DMS114 treated with DMSO at 0.1 percent for 48 hours (cell line): ENCODE measurements around the gene VSTM1.

Experiments used
- DNase-seq: peaks from one replicate; lab custom pipeline; 2025; ENCODE audit not compliant: unreplicated experiment; lab: John Stamatoyannopoulos, UW

Gene VSTM1

DNA sequence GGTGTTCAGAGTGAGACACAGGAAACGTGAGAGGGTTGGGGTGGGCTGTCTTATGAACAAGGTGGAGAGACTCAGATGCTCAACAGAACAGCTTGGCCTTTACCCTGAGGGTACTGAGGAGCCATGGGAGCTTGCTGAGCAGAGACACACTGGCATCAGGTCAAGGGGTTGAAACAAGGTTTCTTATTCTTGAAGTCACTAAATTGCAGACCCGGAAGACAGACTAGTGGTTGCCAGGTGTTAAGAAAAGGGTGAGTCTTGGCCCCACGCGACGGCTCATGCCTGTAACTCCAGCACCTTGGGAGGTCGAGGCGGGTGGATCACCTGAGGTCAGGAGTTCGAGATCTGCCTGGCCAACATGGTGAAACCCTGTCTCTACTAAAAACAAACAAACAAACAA, 49.8 kb downstream of the VSTM1 start:
- no peak for DNase-seq

DNA sequence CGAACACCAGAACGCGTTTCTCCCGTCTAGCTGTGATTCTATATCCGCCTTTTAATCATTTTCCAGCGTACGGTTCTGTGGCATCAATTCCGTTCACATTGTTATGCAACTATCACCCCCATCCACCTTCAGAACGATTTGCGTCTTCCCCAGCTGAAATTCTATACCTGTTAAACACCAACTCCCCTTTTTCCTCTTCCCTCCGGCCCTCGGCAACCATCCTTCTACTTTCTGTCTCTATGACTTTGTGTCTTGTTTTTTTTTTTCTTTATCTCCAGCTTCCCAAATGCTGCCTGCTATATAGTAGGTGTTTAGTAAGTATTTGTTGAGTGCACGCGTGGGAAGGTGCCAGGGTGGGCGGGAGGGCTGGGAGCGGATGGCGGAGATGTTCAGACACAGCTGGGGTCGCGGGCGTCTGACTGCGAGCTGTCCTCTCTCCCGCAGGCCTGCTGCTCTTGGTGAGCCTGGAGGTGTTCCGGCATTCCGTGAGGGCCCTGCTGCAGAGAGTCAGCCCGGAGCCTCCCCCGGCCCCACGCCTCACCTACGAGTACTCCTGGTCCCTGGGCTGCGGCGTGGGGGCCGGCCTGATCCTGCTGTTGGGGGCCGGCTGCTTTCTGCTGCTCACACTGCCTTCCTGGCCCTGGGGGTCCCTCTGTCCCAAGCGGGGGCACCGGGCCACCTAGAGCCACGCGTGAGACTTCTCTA, 52.0 kb downstream of the VSTM1 start:
- DNase-seq: no peak

DNA sequence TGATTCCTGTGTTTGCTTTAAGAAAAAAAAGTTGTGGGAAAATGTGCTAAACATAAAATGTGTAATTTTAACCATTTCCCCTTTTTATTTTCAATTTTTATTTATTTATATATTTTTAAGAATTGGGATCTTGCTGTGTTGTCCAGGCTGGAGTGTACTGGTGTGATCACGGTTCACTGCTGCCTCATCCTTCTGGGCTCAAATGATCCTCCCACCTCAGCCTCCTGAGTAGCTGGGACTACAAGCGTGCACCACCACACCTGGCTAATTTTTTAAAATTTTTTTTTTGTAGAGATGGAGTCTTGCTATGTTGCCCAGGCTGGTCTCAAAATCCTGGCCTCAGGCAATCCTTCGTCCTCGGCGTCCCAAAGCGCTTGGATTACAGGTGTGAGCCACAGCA, 53.2 kb downstream of the VSTM1 start:
- DNase-seq: no peak

DNA sequence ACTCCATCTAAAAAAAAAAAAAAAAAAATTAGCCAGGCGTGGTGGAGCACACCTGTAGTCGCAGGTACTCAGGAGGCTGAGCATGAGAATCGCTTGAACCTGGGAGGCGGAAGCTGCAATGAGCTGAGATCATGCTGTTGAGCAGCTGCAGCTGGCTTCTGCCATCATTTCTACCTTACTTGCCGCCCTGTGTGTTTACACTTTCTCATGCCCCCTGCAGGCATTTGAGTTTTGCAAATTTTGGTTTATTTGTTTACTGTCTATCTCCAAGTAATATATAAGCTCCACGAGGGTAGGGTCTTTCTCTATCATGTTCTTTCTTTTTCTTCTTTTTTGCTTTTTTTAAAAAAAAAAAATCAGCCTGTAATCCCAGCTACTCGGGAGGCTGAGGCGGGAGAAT, 54.3 kb downstream of the VSTM1 start:
- DNase-seq: no peak

DNA sequence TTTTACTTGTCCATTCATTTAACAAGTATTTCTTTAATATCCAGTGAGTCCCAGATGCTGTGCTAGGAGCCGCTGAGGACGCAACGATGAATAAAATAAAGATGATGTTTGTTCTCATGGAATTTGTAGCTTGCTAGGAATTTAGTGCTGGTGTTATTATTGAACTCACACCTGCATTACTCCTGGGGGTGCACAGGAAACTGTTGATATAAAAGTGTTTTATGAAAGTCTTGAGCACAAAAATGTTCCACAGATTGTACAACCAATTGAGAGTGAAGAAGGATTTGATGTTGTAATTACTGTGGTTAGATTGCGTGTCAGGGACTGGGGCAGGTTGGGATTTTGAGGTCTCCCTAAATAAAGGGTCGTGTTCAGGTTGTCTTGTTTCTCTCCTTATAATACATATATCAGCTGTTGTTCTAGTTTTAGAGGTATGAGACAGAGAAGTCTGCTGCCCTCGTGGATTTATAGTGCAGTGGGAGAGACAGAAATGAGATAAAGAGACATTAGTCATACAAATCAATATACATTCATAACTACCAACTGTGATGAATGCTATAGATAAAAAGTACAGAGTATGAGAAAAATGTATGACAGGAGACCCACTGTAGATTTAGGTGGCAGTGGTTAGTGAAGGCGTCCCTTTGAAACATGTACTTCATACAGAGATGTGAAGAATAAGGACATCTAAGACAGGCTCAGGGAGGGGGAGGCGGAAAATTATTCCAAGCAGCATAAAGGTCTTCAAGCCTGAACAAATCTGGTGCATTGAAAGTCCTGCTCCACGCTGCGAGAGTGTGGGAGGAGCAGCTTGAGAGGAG, 61.0 kb downstream of the VSTM1 start:
- no peak for DNase-seq

DNA sequence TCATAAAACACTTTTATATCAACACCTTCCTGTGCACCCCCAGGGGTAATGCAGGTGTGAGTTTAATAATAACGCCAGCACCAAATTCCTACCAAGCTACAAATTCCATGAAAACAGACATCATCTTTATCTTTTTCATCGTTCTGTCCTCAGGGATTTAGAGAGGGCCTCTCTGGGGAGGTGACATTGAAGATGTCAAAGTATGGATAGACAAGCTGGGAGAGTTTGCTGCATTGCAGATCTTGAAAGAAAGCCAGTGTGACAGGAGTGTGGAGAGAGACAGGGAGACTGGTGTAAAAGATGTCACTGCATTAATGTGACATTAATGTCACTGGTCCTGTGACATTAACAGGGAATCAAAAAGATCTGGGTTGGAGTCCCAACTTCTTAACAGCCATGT, 62.2 kb downstream of the VSTM1 start:
- DNase-seq: no peak

DNA sequence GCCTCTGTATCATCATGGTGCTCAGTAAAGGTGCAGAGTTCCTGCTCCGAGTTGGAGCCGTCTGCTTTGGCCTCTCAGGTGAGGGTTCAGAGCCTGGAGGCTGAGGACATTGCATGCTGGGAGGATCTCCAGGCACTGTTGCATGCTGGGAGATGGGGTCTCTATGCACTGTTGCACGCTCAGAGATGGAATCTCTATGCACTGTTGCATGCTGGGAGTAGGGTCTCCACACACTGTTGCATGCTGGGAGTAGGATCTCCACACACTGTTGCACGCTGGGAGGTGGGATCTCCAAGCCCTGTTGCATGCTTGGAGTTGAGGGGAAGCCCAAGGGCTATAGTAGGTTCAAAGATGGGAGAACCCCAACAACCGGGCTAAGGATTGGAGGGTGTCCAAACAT, 64.0 kb downstream of the VSTM1 start:
- DNase-seq: no peak

DNA sequence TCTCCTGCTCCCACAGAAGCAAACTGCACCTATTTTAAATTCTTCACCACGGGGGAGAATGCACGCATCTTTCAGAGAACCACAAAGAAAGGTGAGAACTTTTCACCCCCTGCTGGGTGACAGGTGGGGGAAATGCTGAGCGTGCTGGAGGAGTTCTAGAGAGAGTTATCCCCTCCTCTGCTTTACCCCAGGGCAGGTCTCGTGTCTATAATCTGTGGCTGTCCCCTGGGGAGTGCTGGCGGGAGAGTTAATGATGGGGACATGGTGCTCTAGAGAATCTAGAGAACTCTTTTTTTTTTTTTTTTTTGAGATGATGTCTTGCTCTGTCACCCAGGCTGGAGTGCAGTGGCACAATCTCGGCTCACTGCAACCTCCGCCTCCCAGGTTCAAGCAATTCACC, 65.5 kb downstream of the VSTM1 start:
- no peak for DNase-seq

DNA sequence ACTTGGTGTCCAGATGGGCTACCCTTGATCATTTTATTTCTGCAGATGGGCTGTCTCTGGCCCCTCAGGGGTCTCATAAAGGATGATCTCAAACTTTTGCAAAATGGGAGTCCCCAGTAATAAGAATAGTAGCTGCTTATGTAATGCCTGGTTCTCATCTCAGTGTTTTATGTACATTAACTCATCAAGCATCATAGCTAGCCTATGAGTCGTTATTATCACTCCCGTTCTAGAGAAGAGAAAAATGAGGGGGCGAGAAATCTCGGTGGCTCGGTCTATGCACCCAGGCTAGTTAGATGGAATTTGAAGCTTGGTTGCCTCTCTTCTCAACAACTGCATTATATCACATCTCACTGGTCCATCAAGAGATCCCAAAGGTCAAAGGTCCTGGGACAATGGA, 68.9 kb downstream of the VSTM1 start:
- no peak for DNase-seq

DNA sequence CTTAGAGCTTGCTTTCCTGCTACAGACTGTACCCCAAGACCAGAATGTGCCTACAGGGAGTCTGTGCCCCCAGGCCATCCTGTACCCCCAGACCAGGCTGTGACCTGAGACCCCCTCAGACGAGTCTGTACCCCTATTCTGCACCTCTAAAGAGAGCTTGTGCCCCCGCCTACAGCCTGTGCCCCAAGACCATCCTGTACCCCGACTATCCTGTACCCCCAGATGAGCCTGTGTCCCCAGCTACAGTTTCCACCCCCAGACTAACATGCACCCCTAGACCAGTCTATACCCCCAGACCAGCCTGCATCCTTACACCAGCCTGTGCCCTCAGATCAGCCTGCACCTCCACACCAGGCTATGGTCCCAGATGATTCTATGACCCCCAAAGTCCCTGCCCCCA, 70.2 kb downstream of the VSTM1 start:
- no peak for DNase-seq

DNA sequence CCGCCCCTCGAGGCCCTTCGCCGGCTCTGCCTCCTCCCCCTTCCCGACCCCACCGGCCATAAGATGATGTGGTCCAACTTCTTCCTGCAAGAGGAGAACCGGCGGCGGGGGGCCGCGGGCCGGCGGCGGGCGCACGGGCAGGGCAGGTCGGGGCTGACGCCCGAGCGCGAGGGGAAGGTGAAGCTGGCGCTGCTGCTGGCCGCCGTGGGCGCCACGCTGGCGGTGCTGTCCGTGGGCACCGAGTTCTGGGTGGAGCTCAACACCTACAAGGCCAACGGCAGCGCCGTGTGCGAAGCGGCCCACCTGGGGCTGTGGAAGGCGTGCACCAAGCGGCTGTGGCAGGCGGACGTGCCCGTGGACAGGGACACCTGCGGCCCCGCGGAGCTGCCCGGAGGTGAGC, 70.9 kb downstream of the VSTM1 start:
- no peak for DNase-seq

DNA sequence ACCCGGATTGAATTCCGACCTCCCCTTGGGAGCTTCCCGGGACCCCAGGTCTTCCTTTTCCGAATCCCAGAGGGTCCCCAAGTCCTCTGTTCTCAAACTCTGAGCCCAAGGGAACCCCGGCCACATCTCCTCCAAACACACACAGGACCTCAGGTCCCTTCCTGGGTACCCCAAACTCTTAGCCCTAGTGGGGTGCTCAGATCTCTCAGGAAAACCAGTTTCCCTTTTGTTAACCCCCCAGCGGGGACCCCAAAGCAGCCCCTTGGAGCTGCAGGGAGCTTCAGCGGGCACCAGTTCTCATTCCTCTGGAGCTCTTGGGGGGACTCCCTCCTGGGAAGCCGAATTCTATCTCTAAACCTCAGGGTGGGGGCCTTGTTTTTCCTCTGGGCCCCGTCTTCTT, 71.5 kb downstream of the VSTM1 start:
- no peak for DNase-seq

DNA sequence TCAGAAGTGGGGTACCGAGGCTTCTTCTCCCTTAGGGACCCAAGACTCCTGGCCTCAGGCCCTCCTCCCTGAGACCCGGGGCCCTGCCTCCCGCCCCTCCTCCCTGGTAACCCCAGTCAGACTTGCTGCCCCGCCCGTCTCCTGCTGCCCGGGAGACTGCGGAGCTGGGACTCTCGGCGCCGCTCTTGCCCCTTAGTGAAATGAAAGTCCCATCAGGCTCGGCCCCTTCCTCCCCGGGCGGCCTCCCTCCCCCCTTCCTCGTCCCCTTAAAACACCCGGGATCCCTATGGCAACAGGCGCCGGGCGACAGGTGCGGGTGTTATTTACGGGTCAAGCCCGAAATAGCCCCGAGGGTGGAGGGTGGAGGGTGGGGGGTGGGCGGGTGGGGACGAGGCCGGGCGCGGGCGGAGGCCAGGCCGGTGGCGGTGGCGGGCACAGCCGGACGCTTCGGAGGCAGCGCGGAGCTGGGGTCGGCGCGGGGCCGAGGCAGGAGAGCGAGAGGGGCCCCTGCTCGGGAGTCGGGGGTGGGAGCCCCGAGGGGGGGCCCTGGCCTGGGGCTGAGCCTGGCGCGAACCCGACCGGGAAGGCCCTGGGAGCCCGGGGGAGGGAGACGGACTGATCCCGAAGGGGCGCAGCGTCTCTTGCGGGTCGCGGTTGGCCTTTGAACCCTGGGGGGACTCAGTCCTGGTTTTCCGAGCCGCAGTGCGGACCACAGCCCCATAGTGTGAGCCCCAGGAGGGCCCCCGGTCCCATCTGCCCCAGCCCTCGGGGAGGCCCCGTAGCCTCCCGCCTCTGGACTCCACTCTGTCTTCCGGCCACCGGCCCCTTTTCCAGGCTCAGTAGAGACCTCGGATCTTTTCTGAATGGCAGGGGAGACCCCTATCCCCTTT, 72.2 kb downstream of the VSTM1 start, which contains the start of gene CACNG6:
CACNG6 (plus strand) TSS at position 414 of the 890 bp plus-strand sequence. CDS start 1,241 bp downstream, outside the sequence.
- no peak for DNase-seq
